Hepatocyte (in vitro differentiated cells): ENCODE measurements around the gene SESN3. TPM values are rescaled to one million over a fixed set of nuclear protein-coding genes. Genes with fewer than 3 reads are reported as not detected.
"Not testable (repeated sequence)": the region's sequence is repeated elsewhere in the genome, so short reads cannot be mapped to it uniquely, and the experiment has no call there.

Experiments
- DNase-seq: peaks from one replicate; pipeline ENCODE4 v3.0.0-alpha.2; 2016; ENCODE audit warnings: low spot score
- H2AFZ ChIP-seq: fragments of 200-600 bp; sonication (generic); 2 replicates; pipeline ENCODE4 v1.6.0; 2016; ENCODE audit warnings: antibody characterized with exemption, mild to moderate bottlenecking
- H3K27ac ChIP-seq: fragments of 200-600 bp; sonication (generic); 2 replicates; pipeline ENCODE4 v1.5.1; 2016; ENCODE audit warnings: mild to moderate bottlenecking
- H3K27me3 ChIP-seq: fragments of 200-600 bp; sonication (generic); 2 replicates; pipeline ENCODE4 v1.6.1; 2016
- H3K36me3 ChIP-seq: fragments of 200-600 bp; sonication (generic); replicated peaks from 2 replicates; pipeline ENCODE4 v1.5.1; 2016; ENCODE audit warnings: low read depth; ENCODE audit not compliant: insufficient read depth
- H3K4me1 ChIP-seq: fragments of 200-600 bp; sonication (generic); 2 replicates; pipeline ENCODE4 v1.5.1; 2016; ENCODE audit warnings: mild to moderate bottlenecking, moderate library complexity; ENCODE audit not compliant: insufficient read depth
- H3K4me2 ChIP-seq: fragments of 200-600 bp; sonication (generic); 2 replicates; pipeline ENCODE4 v1.6.0; 2016
- H3K4me3 ChIP-seq: fragments of 200-600 bp; sonication (generic); 2 replicates; pipeline ENCODE4 v1.5.1; 2016; ENCODE audit warnings: mild to moderate bottlenecking
- H3K79me2 ChIP-seq: fragments of 200-600 bp; sonication (generic); 2 replicates; pipeline ENCODE4 v1.6.0; 2017; ENCODE audit warnings: mild to moderate bottlenecking
- H3K9me2 ChIP-seq: fragments of 200-600 bp; sonication (generic); replicated peaks from 2 replicates; pipeline ENCODE4 v1.6.0; 2017; ENCODE audit warnings: mild to moderate bottlenecking; ENCODE audit not compliant: insufficient read depth
- H3K9me3 ChIP-seq: fragments of 200-600 bp; sonication (generic); 2 replicates; pipeline ENCODE4 v1.5.1; 2016; ENCODE audit warnings: low read depth, mild to moderate bottlenecking
- H4K20me1 ChIP-seq: fragments of 200-600 bp; sonication (generic); 2 replicates; pipeline ENCODE4 v1.6.0; 2016; ENCODE audit warnings: mild to moderate bottlenecking; ENCODE audit not compliant: insufficient read depth, poor library complexity, severe bottlenecking
- EZH2 ChIP-seq: fragments of 200-600 bp; sonication (generic); IDR thresholded peaks from 2 replicates; pipeline ENCODE4 v1.6.1; 2016; ENCODE audit warnings: antibody characterized with exemption, mild to moderate bottlenecking, borderline replicate concordance
- EZH2phosphoT487 ChIP-seq: fragments of 200-600 bp; sonication (generic); IDR thresholded peaks from one replicate; pipeline ENCODE4 v1.6.1; 2018; ENCODE audit warnings: antibody characterized with exemption, mild to moderate bottlenecking, low read depth, moderate library complexity; ENCODE audit not compliant: unreplicated experiment, severe bottlenecking
- WGBS: methylation state at CpG from one replicate; pipeline ENCODE4 v1.1.6; 2016; ENCODE audit warnings: low lambda C conversion rate; ENCODE audit errors: missing lambda C conversion rate; 5-methylcytosine and 5-hydroxymethylcytosine counted together
- polyA plus RNA-seq: library from polyadenylated mRNA; unstranded; fragments of >200 nt; fragmentation: Nextera tagmentation; extraction: Ambion mirVana; gene quantifications from 2 replicates; pipeline ENCODE4 v1.2.1, GENCODE V29; 2016
- total RNA-seq: library from RNA; depleted of rRNA; stranded (reverse); fragments of >200 nt; gene quantifications from 2 replicates; pipeline ENCODE4 v1.2.3, GENCODE V29; 2014
- TF ChIP-seq, protein P1 (sequence below): fragments of 200-600 bp; sonication (generic); IDR thresholded peaks from 2 replicates; pipeline ENCODE4 v1.5.1; 2016; ENCODE audit warnings: antibody characterized with exemption, mild to moderate bottlenecking; ENCODE audit not compliant: poor library complexity

Gene SESN3
- total and polyA plus RNA-seq, 2 experiments from 2014 or later, result 8.1 to 107 TPM

GRCh38 chr11:95228081-95228749, 2.8 kb downstream of the SESN3 start:
- Histone ChIP-seq H3K4me1 (peaks cover 8% of the 10 kb centered on the region), H2AFZ (no peak overlapping the region), H3K4me3 (peak overlapping the region; percentile 41), H3K79me2 (peaks cover 76% of the 10 kb centered on the region), H3K9me2 (no peaks in the 10 kb centered on the region), H4K20me1 (peaks cover 54% of the 10 kb centered on the region), H3K27ac (peak overlapping the region; percentile 88), H3K27me3 (no peaks in the 10 kb centered on the region), H3K9me3 (no peaks in the 10 kb centered on the region), H3K4me2 (peak overlapping the region; percentile 78), H3K36me3 (no peaks in the 10 kb centered on the region)
- no peak for DNase-seq
- 78% methylated on average over 2 of the region's 2 CpGs for WGBS
- TF ChIP-seq EZH2phosphoT487 (no peak), EZH2 (no peak)
- TF ChIP-seq, protein P1, sequence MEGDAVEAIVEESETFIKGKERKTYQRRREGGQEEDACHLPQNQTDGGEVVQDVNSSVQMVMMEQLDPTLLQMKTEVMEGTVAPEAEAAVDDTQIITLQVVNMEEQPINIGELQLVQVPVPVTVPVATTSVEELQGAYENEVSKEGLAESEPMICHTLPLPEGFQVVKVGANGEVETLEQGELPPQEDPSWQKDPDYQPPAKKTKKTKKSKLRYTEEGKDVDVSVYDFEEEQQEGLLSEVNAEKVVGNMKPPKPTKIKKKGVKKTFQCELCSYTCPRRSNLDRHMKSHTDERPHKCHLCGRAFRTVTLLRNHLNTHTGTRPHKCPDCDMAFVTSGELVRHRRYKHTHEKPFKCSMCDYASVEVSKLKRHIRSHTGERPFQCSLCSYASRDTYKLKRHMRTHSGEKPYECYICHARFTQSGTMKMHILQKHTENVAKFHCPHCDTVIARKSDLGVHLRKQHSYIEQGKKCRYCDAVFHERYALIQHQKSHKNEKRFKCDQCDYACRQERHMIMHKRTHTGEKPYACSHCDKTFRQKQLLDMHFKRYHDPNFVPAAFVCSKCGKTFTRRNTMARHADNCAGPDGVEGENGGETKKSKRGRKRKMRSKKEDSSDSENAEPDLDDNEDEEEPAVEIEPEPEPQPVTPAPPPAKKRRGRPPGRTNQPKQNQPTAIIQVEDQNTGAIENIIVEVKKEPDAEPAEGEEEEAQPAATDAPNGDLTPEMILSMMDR, result no peak

DNA sequence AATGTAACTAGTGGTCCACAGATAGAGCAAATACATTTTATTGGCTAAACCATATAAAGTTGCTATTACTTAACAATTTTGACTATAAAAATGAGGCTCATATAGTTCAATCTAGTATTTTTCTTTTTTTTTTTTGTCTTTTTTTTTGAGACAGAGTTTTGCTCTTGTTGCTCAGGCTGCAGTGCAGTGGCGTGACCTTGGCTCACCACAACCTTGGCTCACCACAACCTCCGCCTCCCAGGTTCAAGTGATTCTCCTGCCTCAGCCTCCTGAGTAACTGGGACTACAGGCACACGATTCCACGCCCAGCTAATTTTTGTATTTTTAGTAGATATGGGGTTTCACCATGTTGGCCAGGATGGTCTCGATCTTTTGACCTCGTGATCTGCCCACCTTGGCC, 3.9 kb downstream of the SESN3 start:
- Histone ChIP-seq H4K20me1 (peaks cover 65% of the 10 kb centered on the region), H3K4me2 (peak overlapping the region; percentile 78), H3K79me2 (peaks cover 88% of the 10 kb centered on the region)
- H3K9me3 ChIP-seq, DNase-seq, H3K27me3 ChIP-seq, H3K4me1 ChIP-seq, H3K27ac ChIP-seq, H2AFZ ChIP-seq, H3K36me3 ChIP-seq, H3K4me3 ChIP-seq, H3K9me2 ChIP-seq: not testable (repeated sequence)
- 89% methylated on average over 6 of the region's 6 CpGs for WGBS

- Histone ChIP-seq H3K4me2 (no peak overlapping the region), H3K36me3 (no peaks in the 10 kb centered on the region), H2AFZ (no peak overlapping the region), H3K27ac (no peak overlapping the region), H3K79me2 (peaks cover 100% of the 10 kb centered on the region), H3K4me3 (no peak overlapping the region), H3K4me1 (no peaks in the 10 kb centered on the region), H3K9me3 (no peaks in the 10 kb centered on the region), H4K20me1 (peaks cover 88% of the 10 kb centered on the region), H3K27me3 (no peaks in the 10 kb centered on the region), H3K9me2 (no peaks in the 10 kb centered on the region)
- 62% methylated on average over 3 of the region's 3 CpGs for WGBS
- TF ChIP-seq EZH2phosphoT487 (no peak), EZH2 (no peak)
- TF ChIP-seq, protein P1, result no peak
- DNase-seq, result no peak
Observed at GRCh38 chr11:95222817-95223216, 8.2 kb downstream of the SESN3 start.

GRCh38 chr11:95219599-95219998, 11.4 kb downstream of the SESN3 start:
- Histone ChIP-seq H3K9me2 (no peaks in the 10 kb centered on the region), H3K79me2 (peaks cover 98% of the 10 kb centered on the region), H3K4me3 (no peak overlapping the region), H3K27me3 (no peaks in the 10 kb centered on the region), H4K20me1 (peaks cover 87% of the 10 kb centered on the region), H2AFZ (no peak overlapping the region), H3K27ac (no peak overlapping the region), H3K9me3 (no peaks in the 10 kb centered on the region), H3K36me3 (no peaks in the 10 kb centered on the region), H3K4me2 (no peak overlapping the region), H3K4me1 (no peaks in the 10 kb centered on the region)
- no peak for DNase-seq
- 93% methylated on average over 3 of the region's 3 CpGs for WGBS
- no peak for TF ChIP-seq EZH2phosphoT487
- TF ChIP-seq, protein P1, result no peak
- no peak for TF ChIP-seq EZH2
